GM12874 (cell line): ENCODE measurements around the gene NET1.

Source experiments
- TF ChIP-seq, protein P1 (sequence below): IDR thresholded peaks from 2 replicates; pipeline ENCODE4 v1.5.1; 2011; ENCODE audit warnings: low read depth, mild to moderate bottlenecking, control low read depth, low read length, moderate library complexity; ENCODE audit not compliant: insufficient read depth

NET1 gene

GRCh38 chr10:5488272-5489161 lies 76.2 kb downstream of the NET1 start:
- TF ChIP-seq, protein P1, sequence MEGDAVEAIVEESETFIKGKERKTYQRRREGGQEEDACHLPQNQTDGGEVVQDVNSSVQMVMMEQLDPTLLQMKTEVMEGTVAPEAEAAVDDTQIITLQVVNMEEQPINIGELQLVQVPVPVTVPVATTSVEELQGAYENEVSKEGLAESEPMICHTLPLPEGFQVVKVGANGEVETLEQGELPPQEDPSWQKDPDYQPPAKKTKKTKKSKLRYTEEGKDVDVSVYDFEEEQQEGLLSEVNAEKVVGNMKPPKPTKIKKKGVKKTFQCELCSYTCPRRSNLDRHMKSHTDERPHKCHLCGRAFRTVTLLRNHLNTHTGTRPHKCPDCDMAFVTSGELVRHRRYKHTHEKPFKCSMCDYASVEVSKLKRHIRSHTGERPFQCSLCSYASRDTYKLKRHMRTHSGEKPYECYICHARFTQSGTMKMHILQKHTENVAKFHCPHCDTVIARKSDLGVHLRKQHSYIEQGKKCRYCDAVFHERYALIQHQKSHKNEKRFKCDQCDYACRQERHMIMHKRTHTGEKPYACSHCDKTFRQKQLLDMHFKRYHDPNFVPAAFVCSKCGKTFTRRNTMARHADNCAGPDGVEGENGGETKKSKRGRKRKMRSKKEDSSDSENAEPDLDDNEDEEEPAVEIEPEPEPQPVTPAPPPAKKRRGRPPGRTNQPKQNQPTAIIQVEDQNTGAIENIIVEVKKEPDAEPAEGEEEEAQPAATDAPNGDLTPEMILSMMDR: no peak

DNA sequence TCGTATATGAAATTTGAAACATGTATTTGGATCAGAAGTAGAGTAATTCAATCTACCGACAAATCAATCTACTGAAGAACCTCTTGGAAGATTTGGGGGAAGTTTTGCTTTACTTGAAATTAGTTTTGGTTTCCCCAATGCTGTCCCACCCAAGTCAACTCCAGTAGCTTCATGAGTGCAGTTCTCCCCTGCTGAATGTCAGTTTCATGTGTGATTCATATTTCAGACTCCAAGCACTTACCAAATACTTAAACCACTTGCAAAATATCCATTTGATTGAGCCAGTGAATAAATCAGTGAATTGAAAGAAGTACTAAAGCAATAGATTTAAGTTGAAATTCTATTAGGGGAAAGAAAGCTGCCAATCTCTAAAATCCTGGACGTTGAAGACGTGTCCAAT lies 77.7 kb downstream of the NET1 start:
- TF ChIP-seq, protein P1: no peak

- TF ChIP-seq, protein P1: no peak
Observed at GRCh38 chr10:5490698-5491464, 78.5 kb downstream of the NET1 start.

DNA sequence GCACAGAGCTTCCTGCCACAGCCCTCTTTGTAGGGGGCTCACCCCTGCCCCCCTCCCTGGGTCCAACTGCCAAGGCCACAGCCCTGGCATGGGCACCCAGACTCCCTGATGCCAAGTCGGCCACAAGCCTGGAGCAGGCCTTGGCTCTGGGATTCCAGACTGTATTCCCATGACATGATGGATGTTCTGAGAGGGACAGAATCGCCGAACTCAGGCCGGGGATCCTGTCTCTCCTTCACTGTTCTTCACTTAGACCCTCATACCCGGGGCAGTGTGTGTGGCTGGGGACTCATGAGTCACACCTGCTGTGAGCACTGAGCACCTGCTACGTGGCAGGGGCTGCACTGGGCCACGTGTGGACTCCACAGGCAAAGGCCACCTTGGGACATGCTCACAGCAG lies 79.1 kb downstream of the NET1 start:
- TF ChIP-seq, protein P1: no peak

GRCh38 chr10:5492322-5492855 lies 80.0 kb downstream of the NET1 start:
- TF ChIP-seq, protein P1: no peak

- TF ChIP-seq, protein P1: no peak
Observed at GRCh38 chr10:5492929-5493576, 80.7 kb downstream of the NET1 start.

GRCh38 chr10:5493691-5494090 lies 81.3 kb downstream of the NET1 start:
- TF ChIP-seq, protein P1: no peak
